Ovary (tissue), 9 donors: ENCODE results near the gene MCIDAS. TPM values are rescaled to one million over a fixed set of nuclear protein-coding genes. Genes with fewer than 3 reads are reported as not detected.
A peak's percentile ranks its signal among the peaks of the same experiment; 100 is the strongest.

Source experiments
- DNase-seq, 5 donors: peaks; one replicate each; pipeline ENCODE4 v3.0.0-alpha.2; 2019 to 2020
- H3K27ac ChIP-seq, 2 donors: fragments of 200-600 bp; one replicate each; pipeline versions ENCODE4 v1.5.1 to v1.8.0; 2019 to 2022
- H3K27me3 ChIP-seq: fragments of 200-600 bp; one replicate; pipeline ENCODE4 v1.8.0; 2022
- H3K36me3 ChIP-seq: fragments of 200-600 bp; sonication (generic); one replicate; pipeline ENCODE4 v1.5.1; 2019
- H3K4me1 ChIP-seq: one replicate; pipeline ENCODE4 v1.8.1; 2013; ENCODE audit warnings: mild to moderate bottlenecking, moderate library complexity; ENCODE audit not compliant: insufficient read depth
- H3K4me3 ChIP-seq: fragments of 200-600 bp; sonication (generic); one replicate; pipeline ENCODE4 v1.5.1; 2017
- H3K9me3 ChIP-seq, 2 donors: fragments of 200-600 bp in 1 of 2; sonication (generic) in 1 of 2; one replicate each; pipeline versions ENCODE4 v1.5.1 to v1.8.1; 2013 to 2019; ENCODE audit warnings: mild to moderate bottlenecking in 1 of 2, moderate library complexity in 1 of 2
- EP300 ChIP-seq: sonication (generic); formaldehyde crosslinking; IDR thresholded peaks from one replicate; pipeline ENCODE4 v1.6.1; 2017; ENCODE audit warnings: antibody characterized with exemption
- POLR2A ChIP-seq: fragments of 450-650 bp; IDR thresholded peaks from one replicate; pipeline ENCODE4 v1.6.1; 2017; ENCODE audit warnings: antibody characterized with exemption, mild to moderate bottlenecking, moderate library complexity
- WGBS, 3 donors: extraction: QIAGEN DNeasy Blood & Tissue Kit in 1 of 3; methylation state at CpG; one replicate each; pipeline versions ENCODE4 v1.1.5 to v1.1.7; 2013 to 2017; 5-methylcytosine and 5-hydroxymethylcytosine counted together
- intact Hi-C, 4 donors: fragments of 100-400 bp; cut with DNase I; formaldehyde crosslinking; loops; one replicate each; pipeline versions ENCODE4 v1.11.0 to v1.15.1; 2022 to 2023
- polyA plus RNA-seq, 2 donors: library from polyadenylated mRNA; stranded (reverse); fragments of 200-250 nt in 1 of 2; fragments of 350-450 nt in 1 of 2; fragmentation: Illumina TruSeq in 1 of 2; extraction: RNeasy Lipid Tissue Mini Kit (QIAGEN cat#74804) in 1 of 2; gene quantifications; one replicate each; pipeline ENCODE4 v1.2.3, GENCODE V29; 2013 to 2014
- total RNA-seq, 7 donors: library from RNA; depleted of rRNA in 2 of 7; stranded (reverse); fragments of >200 nt in 2 of 7; fragmentation: NEBNext Ultra II Directional in 3 of 7; extraction: Animal tissue kit (Norgen Biotek cat#: 25700) in 3 of 7; gene quantifications; one replicate each; pipeline versions ENCODE4 v1.1.0 to v1.2.4, GENCODE V29; 2016 to 2023
- TF ChIP-seq, protein P1 (sequence below), 3 donors: fragments of 450-650 bp in 2 of 3; fragments of 200-600 bp in 1 of 3; IDR thresholded peaks; one replicate each; pipeline versions ENCODE4 v1.5.1 to v1.8.0; 2016 to 2022; ENCODE audit warnings: antibody characterized with exemption in 3 of 3, mild to moderate bottlenecking in 1 of 3
- donor health status: DM: no; HTN: no; CAD: no; lungs with moderate emphysema.
- donor health status: DM: no; HTN: no; CAD: no.
- donor health status: Bipolar disorder and iron deficiency.
- donor health status: DM: yes; HTN: yes; CAD: no.
- donor health status: DM: no; HTN: no; CAD: no.
- donor health status: DM: yes; HTN: yes; CAD: no.

Gene MCIDAS
- total and polyA plus RNA-seq, 9 donors, result 0.10 to 1.5 TPM; not detected in 7

DNA sequence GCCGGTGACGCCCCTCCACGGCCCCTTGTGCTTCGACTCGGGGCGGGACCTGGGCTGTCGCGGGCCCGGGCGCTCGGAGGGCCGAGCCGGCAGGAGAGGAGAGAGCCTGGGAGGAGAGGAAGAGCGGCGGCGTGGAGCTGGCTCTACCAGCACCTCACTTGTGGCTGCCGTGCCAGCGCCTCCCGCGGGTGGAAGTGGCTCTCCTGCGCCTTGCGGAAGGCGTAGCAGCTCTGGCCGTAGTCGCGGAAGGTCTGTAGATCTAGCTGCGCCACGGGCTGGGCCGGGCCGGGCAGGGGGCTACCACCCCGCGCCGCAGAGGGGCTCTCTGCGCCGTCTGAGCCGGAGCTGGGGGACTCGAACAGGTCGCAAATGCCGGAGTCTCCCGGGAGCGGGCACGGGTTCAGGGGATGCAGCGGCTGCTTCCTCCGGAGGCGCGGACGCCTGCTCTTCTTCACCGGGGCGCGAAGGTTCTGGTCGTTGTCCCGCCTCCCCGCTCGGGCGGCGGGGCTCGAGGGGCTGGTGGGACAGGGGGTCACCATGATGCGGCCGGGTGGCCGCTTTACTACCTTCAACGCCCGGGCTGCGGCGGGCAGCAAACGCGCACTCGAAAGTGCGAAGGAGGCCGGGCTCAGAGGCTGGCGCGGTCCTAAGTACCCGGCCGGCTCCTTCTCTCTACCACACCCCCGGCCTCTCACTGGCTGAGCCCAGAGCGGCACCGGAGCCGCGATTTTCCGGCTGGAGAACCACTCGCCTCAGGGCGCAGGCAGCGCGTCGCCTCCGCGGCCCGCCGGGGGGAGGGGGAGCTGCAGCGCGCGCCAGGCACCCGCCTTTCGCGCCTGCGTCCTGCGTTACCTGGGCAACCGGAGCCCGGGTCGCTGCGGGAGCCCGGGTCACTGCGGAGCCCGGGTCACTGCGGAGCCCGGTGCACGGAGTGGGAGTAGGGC is 6.1 kb upstream of the MCIDAS start, which contains the start of gene CCNO:
TSS of gene CCNO (minus strand) at position 624 of the 944 bp plus-strand sequence. CDS start at position 539, 85 bp downstream.
- intact Hi-C loops, result loop anchor here in 2 of 4 donors (10.0 kb wide), 1 partner anchor 58 kb away; the partner anchor contains the start of gene CDC20B (in 2 of the 2)
- H3K27ac ChIP-seq, result peak within 1 kb of the TSS in 1 of 2 donors; percentile 57
- H3K27me3 ChIP-seq, result no peaks in the 10 kb centered on the region
- WGBS, 3 donors, result 1 to 2% (median 1%) methylated on average over 27 to 106 of the region's 106 CpGs
- TF ChIP-seq POLR2A, result no peak
- no peak for TF ChIP-seq EP300
- TF ChIP-seq, protein P1, sequence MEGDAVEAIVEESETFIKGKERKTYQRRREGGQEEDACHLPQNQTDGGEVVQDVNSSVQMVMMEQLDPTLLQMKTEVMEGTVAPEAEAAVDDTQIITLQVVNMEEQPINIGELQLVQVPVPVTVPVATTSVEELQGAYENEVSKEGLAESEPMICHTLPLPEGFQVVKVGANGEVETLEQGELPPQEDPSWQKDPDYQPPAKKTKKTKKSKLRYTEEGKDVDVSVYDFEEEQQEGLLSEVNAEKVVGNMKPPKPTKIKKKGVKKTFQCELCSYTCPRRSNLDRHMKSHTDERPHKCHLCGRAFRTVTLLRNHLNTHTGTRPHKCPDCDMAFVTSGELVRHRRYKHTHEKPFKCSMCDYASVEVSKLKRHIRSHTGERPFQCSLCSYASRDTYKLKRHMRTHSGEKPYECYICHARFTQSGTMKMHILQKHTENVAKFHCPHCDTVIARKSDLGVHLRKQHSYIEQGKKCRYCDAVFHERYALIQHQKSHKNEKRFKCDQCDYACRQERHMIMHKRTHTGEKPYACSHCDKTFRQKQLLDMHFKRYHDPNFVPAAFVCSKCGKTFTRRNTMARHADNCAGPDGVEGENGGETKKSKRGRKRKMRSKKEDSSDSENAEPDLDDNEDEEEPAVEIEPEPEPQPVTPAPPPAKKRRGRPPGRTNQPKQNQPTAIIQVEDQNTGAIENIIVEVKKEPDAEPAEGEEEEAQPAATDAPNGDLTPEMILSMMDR (IDR thresholded peaks at IDR 0.05), result no peak
- H3K4me3 ChIP-seq, result peak within 1 kb of the TSS; percentile 40
- H3K4me1 ChIP-seq, result peaks cover 13% of the 10 kb centered on the region
- no peaks in the 10 kb centered on the region for H3K36me3 ChIP-seq
- no peaks in the 10 kb centered on the region for H3K9me3 ChIP-seq
- DNase-seq, result peak; percentile 61 to 81 (median 69)

DNA sequence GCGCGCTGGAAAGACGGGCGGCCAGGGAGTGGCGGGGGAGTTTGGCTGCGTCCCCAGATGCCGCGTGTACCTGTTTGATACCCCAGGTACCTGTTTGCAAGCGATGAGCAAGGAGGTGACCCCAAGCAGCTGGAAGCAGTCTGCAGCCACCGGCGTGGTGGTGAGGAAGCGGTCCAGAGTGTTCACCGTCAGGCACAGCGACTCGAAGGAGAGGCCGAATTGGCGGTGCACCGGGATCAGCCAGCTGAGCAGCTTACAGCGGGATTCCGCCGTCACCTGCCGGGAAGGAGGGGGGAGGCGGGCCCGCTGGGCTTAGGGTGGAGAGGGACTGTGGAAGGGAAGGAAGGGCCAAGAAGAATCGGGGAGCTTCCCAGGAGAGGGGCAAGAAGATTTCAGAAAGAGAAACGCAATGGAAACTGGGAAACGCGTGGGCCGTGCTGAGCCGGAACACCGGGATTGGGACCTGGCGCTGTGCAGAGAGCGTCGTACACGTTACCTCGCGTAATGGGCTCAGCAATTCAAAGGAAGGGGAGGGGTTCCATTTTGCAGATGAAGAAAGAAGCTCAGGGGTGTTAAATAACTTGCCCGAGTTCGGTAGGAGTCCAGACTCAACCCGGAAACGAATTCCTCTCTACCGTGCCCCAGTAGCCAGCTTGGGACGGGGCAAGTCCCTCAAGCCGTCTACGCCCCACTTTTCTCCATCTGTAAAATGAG is 5.3 kb upstream of the MCIDAS start:
- H3K36me3 ChIP-seq, result no peaks in the 10 kb centered on the region
- intact Hi-C loops, result loop anchor here in 2 of 4 donors (10.0 kb wide), 1 partner anchor 58 kb away; the partner anchor contains the start of gene CDC20B (in 2 of the 2)
- peak overlapping the region in 1 of 2 donors; percentile 57 for H3K27ac ChIP-seq
- 1 to 2% (median 1%) methylated on average over 45 of the region's 45 CpGs for WGBS, 3 donors
- peak overlapping the region; percentile 40 for H3K4me3 ChIP-seq
- TF ChIP-seq POLR2A (no peak), EP300 (no peak)
- TF ChIP-seq, protein P1 (IDR thresholded peaks at IDR 0.05), result no peak
- no peaks in the 10 kb centered on the region for H3K27me3 ChIP-seq
- H3K4me1 ChIP-seq, result peaks cover 13% of the 10 kb centered on the region
- no peaks in the 10 kb centered on the region for H3K9me3 ChIP-seq
- DNase-seq, result peak in 4 of 5 donors; percentile 21 to 47 (median 26)

DNA sequence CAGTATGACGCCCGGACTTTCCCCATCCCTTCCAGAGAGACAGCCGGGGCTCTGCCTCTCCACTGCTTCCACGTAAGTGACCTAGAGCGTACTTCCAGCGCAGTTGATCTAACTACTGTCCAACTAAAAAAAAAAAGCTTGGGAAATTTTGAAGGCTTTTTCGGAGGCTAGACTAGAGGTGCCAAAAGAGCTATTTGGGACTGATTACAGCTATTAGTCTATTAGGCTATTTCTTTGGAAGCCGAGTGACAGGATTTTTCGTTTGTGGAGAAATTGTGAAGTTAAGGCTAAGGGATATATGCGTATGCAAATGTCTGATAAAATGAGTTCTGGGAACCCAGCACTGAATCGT is 4.8 kb upstream of the MCIDAS start:
- peaks cover 13% of the 10 kb centered on the region for H3K4me1 ChIP-seq
- 3 to 5% (median 4%) methylated on average over 11 of the region's 11 CpGs for WGBS, 3 donors

More for the DNA sequence above, 4.8 kb upstream of the MCIDAS start:
- Histone ChIP-seq H3K9me3 (no peaks in the 10 kb centered on the region), H3K27me3 (no peaks in the 10 kb centered on the region), H3K4me3 (peak overlapping the region; percentile 40), H3K36me3 (no peaks in the 10 kb centered on the region), H3K27ac (no peak overlapping the region)
- no peak for DNase-seq
- TF ChIP-seq EP300 (no peak), POLR2A (no peak)
- TF ChIP-seq, protein P1 (IDR thresholded peaks at IDR 0.05), result no peak
- intact Hi-C loops, result loop anchor here in 2 of 4 donors (10.0 kb wide), 1 partner anchor 57 kb away; the partner anchor contains the start of gene CDC20B (in 2 of the 2)
